Measurements from ENCODE around the gene C10orf143. TPM values are rescaled to one million over a fixed set of nuclear protein-coding genes. Genes with fewer than 3 reads are reported as not detected.

Gene C10orf143
- total RNA-seq, 2 donors from 2014 or later: 1.5 to 1.9 TPM

DNA sequence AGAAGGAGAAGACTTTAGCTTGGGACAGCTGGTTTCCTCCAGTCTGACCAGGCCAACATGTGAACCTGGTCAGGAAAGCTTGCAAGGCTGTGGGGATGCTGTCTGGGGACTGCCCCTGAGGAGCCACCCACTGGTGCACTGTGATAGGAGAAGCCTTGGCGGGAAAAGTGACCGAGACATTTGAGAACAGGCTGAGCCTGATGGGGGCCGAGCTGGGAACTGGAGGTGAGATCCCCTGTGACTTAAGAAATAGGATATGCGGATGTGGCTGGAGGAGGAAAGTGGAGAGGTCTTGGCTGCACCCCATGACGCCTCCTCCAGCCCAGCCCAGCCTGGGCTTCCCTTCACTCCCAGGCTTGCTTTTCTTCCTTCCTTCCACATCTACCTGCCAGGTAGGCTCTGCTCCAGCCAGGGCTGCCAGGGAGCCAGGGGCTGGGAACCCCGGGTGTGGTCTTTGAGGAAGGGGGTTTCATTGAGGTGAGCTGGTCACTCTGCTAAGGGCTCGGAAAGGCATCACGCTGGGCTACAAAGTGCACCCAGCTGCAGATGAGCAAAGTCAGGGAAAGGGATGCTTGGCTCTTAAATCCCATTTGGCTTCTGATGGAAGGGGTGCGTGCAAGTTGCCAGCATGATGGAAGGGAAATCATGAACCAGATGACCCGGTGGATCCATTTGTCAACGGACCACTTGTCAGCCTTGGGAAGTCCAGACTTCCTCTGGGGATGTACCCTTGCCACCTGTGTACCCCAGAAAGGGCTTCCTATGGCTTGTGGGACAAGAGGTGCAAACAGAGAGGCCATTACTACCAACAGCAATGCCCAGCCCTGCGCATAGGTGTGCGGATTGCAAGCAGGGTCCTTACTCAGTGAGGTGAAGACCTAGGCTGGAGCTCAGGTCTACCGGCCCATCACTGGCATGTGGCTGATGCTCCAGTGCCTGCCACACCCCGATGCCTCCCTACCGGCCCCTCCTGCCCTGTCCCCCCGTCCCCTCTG, 66.3 kb downstream of the C10orf143 start:
- Histone ChIP-seq H3K4me1 (ENCODE audit: control insufficient read depth, insufficient read depth, low read length) (no peaks in the 10 kb centered on the region), H3K27ac (ENCODE audit: low read depth, low read length) (no peak overlapping the region), H3K36me3 (ENCODE audit: control insufficient read depth, insufficient read depth, low read length) (no peaks in the 10 kb centered on the region), H3K9me3 (ENCODE audit: control insufficient read depth, low read length) (no peaks in the 10 kb centered on the region), H3K4me3 (ENCODE audit: low read length) (no peak overlapping the region), H3K9ac (ENCODE audit: extremely low read depth, low read length, poor library complexity, severe bottlenecking) (no peak overlapping the region), H3K27me3 (ENCODE audit: control insufficient read depth, insufficient read depth, low read length, poor library complexity, severe bottlenecking) (no peaks in the 10 kb centered on the region)
- H3K36me3 Mint-ChIP-seq (ENCODE audit: low read depth): no peaks in the 10 kb centered on the region
- 89 to 90% methylated on average over 8 to 16 of the region's 17 CpGs for WGBS, 2 experiments (ENCODE audit: insufficient coverage in 1 of 2, insufficient read length in 1 of 2)
- H3K27me3 Mint-ChIP-seq (ENCODE audit: insufficient read depth): peaks cover 16% of the 10 kb centered on the region
- H3K27ac Mint-ChIP-seq: no peak overlapping the region
- DNase-seq: no peak
- no peaks in the 10 kb centered on the region for H3K9me3 Mint-ChIP-seq
- no peak overlapping the region for H3K4me3 Mint-ChIP-seq
- TF ChIP-seq, protein P1, sequence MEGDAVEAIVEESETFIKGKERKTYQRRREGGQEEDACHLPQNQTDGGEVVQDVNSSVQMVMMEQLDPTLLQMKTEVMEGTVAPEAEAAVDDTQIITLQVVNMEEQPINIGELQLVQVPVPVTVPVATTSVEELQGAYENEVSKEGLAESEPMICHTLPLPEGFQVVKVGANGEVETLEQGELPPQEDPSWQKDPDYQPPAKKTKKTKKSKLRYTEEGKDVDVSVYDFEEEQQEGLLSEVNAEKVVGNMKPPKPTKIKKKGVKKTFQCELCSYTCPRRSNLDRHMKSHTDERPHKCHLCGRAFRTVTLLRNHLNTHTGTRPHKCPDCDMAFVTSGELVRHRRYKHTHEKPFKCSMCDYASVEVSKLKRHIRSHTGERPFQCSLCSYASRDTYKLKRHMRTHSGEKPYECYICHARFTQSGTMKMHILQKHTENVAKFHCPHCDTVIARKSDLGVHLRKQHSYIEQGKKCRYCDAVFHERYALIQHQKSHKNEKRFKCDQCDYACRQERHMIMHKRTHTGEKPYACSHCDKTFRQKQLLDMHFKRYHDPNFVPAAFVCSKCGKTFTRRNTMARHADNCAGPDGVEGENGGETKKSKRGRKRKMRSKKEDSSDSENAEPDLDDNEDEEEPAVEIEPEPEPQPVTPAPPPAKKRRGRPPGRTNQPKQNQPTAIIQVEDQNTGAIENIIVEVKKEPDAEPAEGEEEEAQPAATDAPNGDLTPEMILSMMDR (conservative IDR thresholded peaks at IDR 0.05): no peak
- H3K4me1 Mint-ChIP-seq: no peaks in the 10 kb centered on the region

DNA sequence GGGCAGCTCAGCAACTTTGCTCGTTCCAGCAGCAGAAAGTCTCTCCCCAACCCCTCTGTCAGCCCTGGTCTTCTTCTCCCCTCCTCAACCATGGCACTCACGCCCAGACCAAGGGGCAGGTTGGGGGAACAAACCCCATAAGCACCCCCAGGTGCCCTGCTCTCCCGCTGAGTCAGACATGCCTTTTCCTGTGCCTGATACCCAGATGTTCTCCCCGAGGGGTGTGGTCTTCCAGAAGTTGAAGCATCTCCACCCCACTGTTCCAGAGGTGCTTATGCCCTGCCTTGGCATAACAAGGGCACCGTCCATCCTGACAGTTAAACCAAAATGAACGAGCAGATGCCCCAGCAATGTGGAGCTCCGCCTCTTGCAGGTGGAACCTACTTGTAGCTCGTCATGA, 67.1 kb downstream of the C10orf143 start:
- H3K4me1 ChIP-seq (ENCODE audit: control insufficient read depth, insufficient read depth, low read length): no peaks in the 10 kb centered on the region
- no peaks in the 10 kb centered on the region for H3K9me3 ChIP-seq (ENCODE audit: control insufficient read depth, low read length)
- TF ChIP-seq, protein P1 (conservative IDR thresholded peaks at IDR 0.05): no peak
- Mint-ChIP-seq H3K27ac (no peak overlapping the region), H3K36me3 (ENCODE audit: low read depth) (no peaks in the 10 kb centered on the region), H3K4me3 (no peak overlapping the region), H3K27me3 (ENCODE audit: insufficient read depth) (peaks cover 16% of the 10 kb centered on the region), H3K4me1 (no peaks in the 10 kb centered on the region), H3K9me3 (no peaks in the 10 kb centered on the region)
- H3K4me3 ChIP-seq (ENCODE audit: low read length): no peak overlapping the region
- no peaks in the 10 kb centered on the region for H3K27me3 ChIP-seq (ENCODE audit: control insufficient read depth, insufficient read depth, low read length, poor library complexity, severe bottlenecking)
- H3K36me3 ChIP-seq (ENCODE audit: control insufficient read depth, insufficient read depth, low read length): no peaks in the 10 kb centered on the region
- H3K27ac ChIP-seq (ENCODE audit: low read depth, low read length): no peak overlapping the region
- WGBS, 2 experiments (ENCODE audit: insufficient coverage in 1 of 2, insufficient read length in 1 of 2): 91 to 94% methylated on average over 6 to 8 of the region's 8 CpGs
- no peak for DNase-seq
- no peak overlapping the region for H3K9ac ChIP-seq (ENCODE audit: extremely low read depth, low read length, poor library complexity, severe bottlenecking)

GRCh38 chr10:130042381-130042780, 68.2 kb downstream of the C10orf143 start:
- H3K4me1 Mint-ChIP-seq: no peaks in the 10 kb centered on the region
- no peaks in the 10 kb centered on the region for H3K36me3 Mint-ChIP-seq (ENCODE audit: low read depth)
- peaks cover 13% of the 10 kb centered on the region for H3K27me3 Mint-ChIP-seq (ENCODE audit: insufficient read depth)
- H3K4me1 ChIP-seq (ENCODE audit: control insufficient read depth, insufficient read depth, low read length): no peaks in the 10 kb centered on the region
- H3K4me3 ChIP-seq (ENCODE audit: low read length): no peak overlapping the region
- H3K9ac ChIP-seq (ENCODE audit: extremely low read depth, low read length, poor library complexity, severe bottlenecking): no peak overlapping the region
- H3K27me3 ChIP-seq (ENCODE audit: control insufficient read depth, insufficient read depth, low read length, poor library complexity, severe bottlenecking): no peaks in the 10 kb centered on the region
- no peak overlapping the region for H3K27ac ChIP-seq (ENCODE audit: low read depth, low read length)
- no peak overlapping the region for H3K27ac Mint-ChIP-seq
- TF ChIP-seq, protein P1 (conservative IDR thresholded peaks at IDR 0.05): no peak
- no peaks in the 10 kb centered on the region for H3K36me3 ChIP-seq (ENCODE audit: control insufficient read depth, insufficient read depth, low read length)
- WGBS, 2 experiments (ENCODE audit: insufficient coverage in 1 of 2, insufficient read length in 1 of 2): 79 to 84% methylated on average over 12 to 14 of the region's 14 CpGs
- no peaks in the 10 kb centered on the region for H3K9me3 Mint-ChIP-seq
- H3K4me3 Mint-ChIP-seq: no peak overlapping the region
- no peak for DNase-seq
- no peaks in the 10 kb centered on the region for H3K9me3 ChIP-seq (ENCODE audit: control insufficient read depth, low read length)
